ENCODE data around the gene NADK.

DNA sequence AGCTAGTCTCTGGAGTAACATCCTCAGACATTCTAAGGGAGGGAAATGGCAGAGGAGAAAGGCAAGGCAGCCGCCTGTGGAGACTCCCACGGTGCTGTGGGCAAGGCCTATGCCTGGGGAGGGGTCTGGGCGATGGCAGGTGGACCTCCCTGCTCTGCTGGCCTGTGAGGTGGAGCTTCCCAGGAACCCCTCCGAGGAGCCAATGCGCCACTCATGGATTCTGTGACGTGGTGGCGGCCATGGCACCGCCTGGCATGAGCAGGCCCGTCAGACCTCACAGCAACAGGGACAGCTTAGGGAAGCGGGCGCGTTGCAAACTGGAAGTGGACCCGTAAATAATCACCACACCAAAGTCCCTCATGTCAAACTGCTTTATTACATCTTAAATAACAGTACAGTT, 6.7 kb upstream of the NADK start:
- TF ChIP-seq, protein P1, sequence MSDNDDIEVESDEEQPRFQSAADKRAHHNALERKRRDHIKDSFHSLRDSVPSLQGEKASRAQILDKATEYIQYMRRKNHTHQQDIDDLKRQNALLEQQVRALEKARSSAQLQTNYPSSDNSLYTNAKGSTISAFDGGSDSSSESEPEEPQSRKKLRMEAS (IDR thresholded peaks at IDR 0.05; ENCODE audit: low read depth, low read length), result no peak
- TF ChIP-seq, protein P2, sequence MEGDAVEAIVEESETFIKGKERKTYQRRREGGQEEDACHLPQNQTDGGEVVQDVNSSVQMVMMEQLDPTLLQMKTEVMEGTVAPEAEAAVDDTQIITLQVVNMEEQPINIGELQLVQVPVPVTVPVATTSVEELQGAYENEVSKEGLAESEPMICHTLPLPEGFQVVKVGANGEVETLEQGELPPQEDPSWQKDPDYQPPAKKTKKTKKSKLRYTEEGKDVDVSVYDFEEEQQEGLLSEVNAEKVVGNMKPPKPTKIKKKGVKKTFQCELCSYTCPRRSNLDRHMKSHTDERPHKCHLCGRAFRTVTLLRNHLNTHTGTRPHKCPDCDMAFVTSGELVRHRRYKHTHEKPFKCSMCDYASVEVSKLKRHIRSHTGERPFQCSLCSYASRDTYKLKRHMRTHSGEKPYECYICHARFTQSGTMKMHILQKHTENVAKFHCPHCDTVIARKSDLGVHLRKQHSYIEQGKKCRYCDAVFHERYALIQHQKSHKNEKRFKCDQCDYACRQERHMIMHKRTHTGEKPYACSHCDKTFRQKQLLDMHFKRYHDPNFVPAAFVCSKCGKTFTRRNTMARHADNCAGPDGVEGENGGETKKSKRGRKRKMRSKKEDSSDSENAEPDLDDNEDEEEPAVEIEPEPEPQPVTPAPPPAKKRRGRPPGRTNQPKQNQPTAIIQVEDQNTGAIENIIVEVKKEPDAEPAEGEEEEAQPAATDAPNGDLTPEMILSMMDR (IDR thresholded peaks at IDR 0.05 in 2 of 3, conservative IDR thresholded peaks at IDR 0.05 in 1 of 3; ENCODE audit: control insufficient read depth in 2 of 3, extremely low read depth in 1 of 3, insufficient read depth in 1 of 3, low read depth in 3 of 3, low read length in 3 of 3), result no peak
- TF ChIP-seq JUND (IDR thresholded peaks at IDR 0.05; ENCODE audit: low read depth, low read length) (no peak), MEF2A (IDR thresholded peaks at IDR 0.05; ENCODE audit: insufficient read depth, low read depth, low read length) (no peak), POLR2AphosphoS5 (IDR thresholded peaks at IDR 0.05; ENCODE audit: low read length) (no peak), POLR2A (IDR thresholded peaks at IDR 0.05; ENCODE audit: low read depth, low read length) (no peak), SUZ12 (IDR thresholded peaks at IDR 0.05; ENCODE audit: unreplicated experiment) (no peak), SIN3A (IDR thresholded peaks at IDR 0.05; ENCODE audit: low read depth, low read length) (no peak)
- TF ChIP-seq, protein P3, sequence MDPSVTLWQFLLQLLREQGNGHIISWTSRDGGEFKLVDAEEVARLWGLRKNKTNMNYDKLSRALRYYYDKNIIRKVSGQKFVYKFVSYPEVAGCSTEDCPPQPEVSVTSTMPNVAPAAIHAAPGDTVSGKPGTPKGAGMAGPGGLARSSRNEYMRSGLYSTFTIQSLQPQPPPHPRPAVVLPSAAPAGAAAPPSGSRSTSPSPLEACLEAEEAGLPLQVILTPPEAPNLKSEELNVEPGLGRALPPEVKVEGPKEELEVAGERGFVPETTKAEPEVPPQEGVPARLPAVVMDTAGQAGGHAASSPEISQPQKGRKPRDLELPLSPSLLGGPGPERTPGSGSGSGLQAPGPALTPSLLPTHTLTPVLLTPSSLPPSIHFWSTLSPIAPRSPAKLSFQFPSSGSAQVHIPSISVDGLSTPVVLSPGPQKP (IDR thresholded peaks at IDR 0.05; ENCODE audit: low read depth, low read length), result no peak
- TF ChIP-seq, protein P4, sequence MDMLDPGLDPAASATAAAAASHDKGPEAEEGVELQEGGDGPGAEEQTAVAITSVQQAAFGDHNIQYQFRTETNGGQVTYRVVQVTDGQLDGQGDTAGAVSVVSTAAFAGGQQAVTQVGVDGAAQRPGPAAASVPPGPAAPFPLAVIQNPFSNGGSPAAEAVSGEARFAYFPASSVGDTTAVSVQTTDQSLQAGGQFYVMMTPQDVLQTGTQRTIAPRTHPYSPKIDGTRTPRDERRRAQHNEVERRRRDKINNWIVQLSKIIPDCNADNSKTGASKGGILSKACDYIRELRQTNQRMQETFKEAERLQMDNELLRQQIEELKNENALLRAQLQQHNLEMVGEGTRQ (IDR thresholded peaks at IDR 0.05; ENCODE audit: borderline replicate concordance, low read depth, low read length), result no peak
